ENCODE data around the gene ZBBX. TPM values are rescaled to one million over a fixed set of nuclear protein-coding genes. Genes with fewer than 3 reads are reported as not detected.

The ZBBX gene
- total and polyA plus RNA-seq, 3 donors from 2014 or later: 23.2 to 45.2 (median 44.7) TPM

DNA sequence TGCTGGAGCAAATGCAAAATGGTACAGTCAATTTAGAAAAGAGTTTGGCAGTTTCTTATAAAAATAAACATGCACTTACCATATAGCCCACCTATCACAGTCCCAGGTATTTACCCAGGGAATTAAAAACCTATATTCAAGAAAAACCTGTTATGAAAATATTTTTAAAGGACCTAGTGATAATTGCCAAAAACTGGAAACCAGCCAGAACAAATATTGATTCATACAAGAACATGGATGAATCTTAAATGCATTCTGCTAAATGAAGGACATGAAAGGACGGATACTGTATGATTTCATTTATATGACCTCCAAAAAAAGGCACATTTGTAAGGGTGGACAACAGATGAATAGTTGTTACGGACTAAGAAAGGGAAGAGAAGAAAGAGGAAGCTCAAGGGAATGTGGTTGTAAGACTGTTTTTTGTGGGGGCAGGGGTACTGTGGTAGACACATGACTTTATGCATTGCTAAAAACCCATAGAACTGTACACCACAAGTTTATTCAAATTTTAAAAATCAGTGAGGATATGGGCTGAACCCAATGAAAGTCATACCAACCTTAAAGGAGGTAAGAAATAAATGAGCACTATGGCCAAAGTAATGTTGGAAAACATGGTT, 61.0 kb downstream of the ZBBX start:
- intact Hi-C loops (cut with DNase I; ENCODE audit: low total_unique reads): no loop called here
- Histone ChIP-seq H3K9me3 (no peaks in the 10 kb centered on the region), H3K27me3 (no peaks in the 10 kb centered on the region), H3K4me1 (no peaks in the 10 kb centered on the region), H3K4me3 (no peak overlapping the region), H3K36me3 (ENCODE audit: low read depth, missing control alignments) (no peaks in the 10 kb centered on the region), H3K27ac (no peak overlapping the region)
- 78 to 79% methylated on average over 2 of the region's 2 CpGs for WGBS, 2 donors
- DNase-seq: no peak
- TF ChIP-seq, protein P1, sequence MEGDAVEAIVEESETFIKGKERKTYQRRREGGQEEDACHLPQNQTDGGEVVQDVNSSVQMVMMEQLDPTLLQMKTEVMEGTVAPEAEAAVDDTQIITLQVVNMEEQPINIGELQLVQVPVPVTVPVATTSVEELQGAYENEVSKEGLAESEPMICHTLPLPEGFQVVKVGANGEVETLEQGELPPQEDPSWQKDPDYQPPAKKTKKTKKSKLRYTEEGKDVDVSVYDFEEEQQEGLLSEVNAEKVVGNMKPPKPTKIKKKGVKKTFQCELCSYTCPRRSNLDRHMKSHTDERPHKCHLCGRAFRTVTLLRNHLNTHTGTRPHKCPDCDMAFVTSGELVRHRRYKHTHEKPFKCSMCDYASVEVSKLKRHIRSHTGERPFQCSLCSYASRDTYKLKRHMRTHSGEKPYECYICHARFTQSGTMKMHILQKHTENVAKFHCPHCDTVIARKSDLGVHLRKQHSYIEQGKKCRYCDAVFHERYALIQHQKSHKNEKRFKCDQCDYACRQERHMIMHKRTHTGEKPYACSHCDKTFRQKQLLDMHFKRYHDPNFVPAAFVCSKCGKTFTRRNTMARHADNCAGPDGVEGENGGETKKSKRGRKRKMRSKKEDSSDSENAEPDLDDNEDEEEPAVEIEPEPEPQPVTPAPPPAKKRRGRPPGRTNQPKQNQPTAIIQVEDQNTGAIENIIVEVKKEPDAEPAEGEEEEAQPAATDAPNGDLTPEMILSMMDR (IDR thresholded peaks at IDR 0.05): no peak
- TF ChIP-seq POLR2A (IDR thresholded peaks at IDR 0.05): no peak

DNA sequence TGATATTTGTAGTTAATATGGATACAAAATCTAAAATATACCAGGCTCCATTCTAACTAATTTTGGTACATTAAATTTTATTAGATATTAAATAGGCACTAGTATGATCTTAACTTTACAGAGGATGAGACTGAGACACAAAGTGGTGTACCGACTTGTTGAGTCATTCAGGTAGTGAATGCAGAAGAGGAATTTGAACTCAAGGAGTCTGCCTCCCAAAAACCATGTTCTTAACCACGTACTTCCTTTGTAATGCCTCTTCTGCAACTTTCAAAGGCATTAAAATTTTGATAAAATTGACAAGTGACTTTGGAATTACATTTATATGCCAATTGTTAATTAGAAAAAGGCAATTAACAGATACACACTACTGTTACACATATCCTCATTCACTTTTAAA, 61.8 kb downstream of the ZBBX start:
- intact Hi-C loops (cut with DNase I; ENCODE audit: low total_unique reads): no loop called here
- Histone ChIP-seq H3K4me3 (no peak overlapping the region), H3K4me1 (no peaks in the 10 kb centered on the region), H3K27me3 (no peaks in the 10 kb centered on the region), H3K27ac (no peak overlapping the region), H3K9me3 (no peaks in the 10 kb centered on the region), H3K36me3 (ENCODE audit: low read depth, missing control alignments) (no peaks in the 10 kb centered on the region)
- WGBS, 2 donors: 81 to 91% methylated on average over 2 of the region's 2 CpGs
- no peak for DNase-seq
- no peak for TF ChIP-seq POLR2A (IDR thresholded peaks at IDR 0.05)
- TF ChIP-seq, protein P1 (IDR thresholded peaks at IDR 0.05): no peak

DNA sequence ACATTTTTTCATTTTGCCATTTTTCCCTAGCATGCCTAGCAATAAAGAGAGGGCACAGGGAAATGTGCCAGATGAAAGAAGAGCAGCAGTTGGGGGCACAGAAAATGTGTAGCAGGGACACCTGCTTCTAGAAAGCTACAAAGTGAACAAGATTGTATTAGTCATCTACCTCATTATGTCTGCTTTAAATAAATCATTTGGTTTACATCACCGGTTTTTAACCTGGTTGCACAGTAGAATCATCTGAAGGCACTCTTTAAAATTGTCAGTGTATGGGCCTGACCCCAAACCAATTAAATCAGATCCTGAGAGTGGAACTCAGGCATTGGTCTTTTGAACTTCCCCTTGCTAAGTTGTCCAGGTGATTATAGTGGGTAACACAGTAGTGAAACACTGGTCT, 73.8 kb downstream of the ZBBX start:
- no peak overlapping the region for H3K27ac ChIP-seq
- DNase-seq: no peak
- no peaks in the 10 kb centered on the region for H3K36me3 ChIP-seq (ENCODE audit: low read depth, missing control alignments)
- 76 to 85% methylated on average over 1 of the region's 1 CpG for WGBS, 2 donors
- H3K9me3 ChIP-seq: no peaks in the 10 kb centered on the region
- intact Hi-C loops (cut with DNase I; ENCODE audit: low total_unique reads): no loop called here
- no peak for TF ChIP-seq POLR2A (IDR thresholded peaks at IDR 0.05)
- TF ChIP-seq, protein P1 (IDR thresholded peaks at IDR 0.05): no peak
- no peaks in the 10 kb centered on the region for H3K27me3 ChIP-seq
- H3K4me3 ChIP-seq: no peak overlapping the region
- no peaks in the 10 kb centered on the region for H3K4me1 ChIP-seq

DNA sequence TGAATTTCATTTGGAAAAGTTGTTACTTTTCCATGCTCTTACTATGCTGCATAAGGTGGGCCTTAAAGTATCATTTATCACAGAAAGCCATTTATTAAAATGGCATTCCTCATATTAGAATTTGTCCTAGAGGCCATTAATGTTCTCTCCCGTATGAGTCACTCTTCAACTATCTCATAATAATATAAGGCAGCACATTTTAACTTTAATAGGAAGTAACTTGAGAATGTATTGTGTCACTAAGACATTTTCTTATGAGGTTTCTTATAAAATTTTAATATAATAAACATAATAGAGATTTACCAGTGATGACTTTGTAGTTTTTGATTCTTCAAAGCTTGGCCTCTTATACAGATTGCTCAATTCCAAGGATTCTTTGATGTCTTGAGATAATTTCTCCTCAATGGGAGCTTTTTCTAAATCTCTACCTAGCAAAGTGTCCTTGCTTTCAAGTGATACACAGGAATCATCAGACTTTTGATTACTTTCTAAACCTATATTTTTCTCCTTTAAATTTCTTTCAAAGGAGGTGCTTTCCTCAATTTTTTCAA, 74.7 kb downstream of the ZBBX start:
- no peaks in the 10 kb centered on the region for H3K4me1 ChIP-seq
- no peaks in the 10 kb centered on the region for H3K36me3 ChIP-seq (ENCODE audit: low read depth, missing control alignments)
- DNase-seq: no peak
- intact Hi-C loops (cut with DNase I; ENCODE audit: low total_unique reads): no loop called here
- TF ChIP-seq, protein P1 (IDR thresholded peaks at IDR 0.05): no peak
- H3K27me3 ChIP-seq: no peaks in the 10 kb centered on the region
- H3K27ac ChIP-seq: no peak overlapping the region
- H3K9me3 ChIP-seq: no peaks in the 10 kb centered on the region
- 0% methylated on average over 1 of the region's 1 CpG for WGBS, 2 donors
- no peak overlapping the region for H3K4me3 ChIP-seq

DNA sequence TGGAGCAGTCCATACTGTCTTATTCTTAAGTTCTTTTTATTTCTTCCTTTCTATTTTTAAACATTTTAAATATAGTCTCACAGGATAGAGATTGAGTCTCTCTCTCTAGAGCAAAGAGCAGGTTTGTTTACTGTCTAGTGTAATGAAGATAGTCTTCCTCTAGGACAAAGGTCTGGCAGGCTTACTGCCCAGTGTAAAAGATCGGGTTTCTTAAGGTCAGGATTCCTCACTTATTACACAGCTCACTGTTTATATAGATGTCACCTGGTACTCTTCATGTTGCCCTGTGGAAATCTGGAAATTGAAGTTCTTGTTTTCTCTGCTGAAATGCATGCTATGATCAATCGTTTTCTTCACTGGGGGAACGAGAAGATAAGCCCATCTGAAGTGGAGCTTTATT, 76.0 kb downstream of the ZBBX start:
- DNase-seq: no peak
- Histone ChIP-seq H3K27me3 (no peaks in the 10 kb centered on the region), H3K4me1 (no peaks in the 10 kb centered on the region), H3K4me3 (no peak overlapping the region), H3K27ac (no peak overlapping the region), H3K36me3 (ENCODE audit: low read depth, missing control alignments) (no peaks in the 10 kb centered on the region), H3K9me3 (no peaks in the 10 kb centered on the region)
- TF ChIP-seq, protein P1 (IDR thresholded peaks at IDR 0.05): no peak
- TF ChIP-seq POLR2A (IDR thresholded peaks at IDR 0.05): no peak
- 54 to 60% methylated on average over 3 of the region's 3 CpGs for WGBS, 2 donors
- intact Hi-C loops (cut with DNase I; ENCODE audit: low total_unique reads): no loop called here

Measured in testis (tissue), 3 donors.